Esophagus squamous epithelium (tissue), 4 donors: Measurements from ENCODE around the gene LDOC1.
"Not testable (repeated sequence)": the region's sequence is repeated elsewhere in the genome, so short reads cannot be mapped to it uniquely, and the experiment has no call there.

Source experiments
- POLR2A ChIP-seq, 4 donors: fragments of 450-650 bp; IDR thresholded peaks; one replicate each; pipeline ENCODE4 v1.6.1; 2017; ENCODE audit warnings: antibody characterized with exemption in 4 of 4, mild to moderate bottlenecking in 4 of 4, moderate library complexity in 3 of 4
- TF ChIP-seq, protein P1 (sequence below), 6 experiments: fragments of 450-650 bp in 4 of 6; fragments of 200-600 bp in 2 of 6; sonication (generic) in 2 of 6; IDR thresholded peaks; one replicate each; pipeline ENCODE4 v1.5.1; 2016 to 2019; ENCODE audit warnings: antibody characterized with exemption in 6 of 6, mild to moderate bottlenecking in 4 of 6, moderate library complexity in 4 of 6

DNA sequence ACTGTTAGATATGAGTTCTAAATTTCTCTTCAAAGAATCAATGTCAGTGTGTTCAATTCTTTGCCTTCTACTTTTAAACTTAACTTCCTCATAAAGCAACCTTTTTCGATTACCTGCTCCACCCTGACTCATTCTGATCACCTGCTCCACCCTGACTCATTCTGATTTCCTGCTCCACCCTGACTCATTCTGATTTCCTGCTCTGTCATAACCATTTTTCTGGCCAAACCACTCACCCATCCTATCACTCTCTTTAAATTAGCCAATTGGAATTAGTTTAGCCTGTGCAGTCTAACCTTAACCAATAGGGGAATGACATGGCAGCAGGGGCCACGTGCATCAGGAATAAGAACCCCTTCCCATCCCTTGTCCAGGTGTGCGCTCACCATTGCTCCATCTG, 21.7 kb downstream of the LDOC1 start:
- TF ChIP-seq POLR2A (IDR thresholded peaks at IDR 0.05), result not testable (repeated sequence)
- TF ChIP-seq, protein P1, sequence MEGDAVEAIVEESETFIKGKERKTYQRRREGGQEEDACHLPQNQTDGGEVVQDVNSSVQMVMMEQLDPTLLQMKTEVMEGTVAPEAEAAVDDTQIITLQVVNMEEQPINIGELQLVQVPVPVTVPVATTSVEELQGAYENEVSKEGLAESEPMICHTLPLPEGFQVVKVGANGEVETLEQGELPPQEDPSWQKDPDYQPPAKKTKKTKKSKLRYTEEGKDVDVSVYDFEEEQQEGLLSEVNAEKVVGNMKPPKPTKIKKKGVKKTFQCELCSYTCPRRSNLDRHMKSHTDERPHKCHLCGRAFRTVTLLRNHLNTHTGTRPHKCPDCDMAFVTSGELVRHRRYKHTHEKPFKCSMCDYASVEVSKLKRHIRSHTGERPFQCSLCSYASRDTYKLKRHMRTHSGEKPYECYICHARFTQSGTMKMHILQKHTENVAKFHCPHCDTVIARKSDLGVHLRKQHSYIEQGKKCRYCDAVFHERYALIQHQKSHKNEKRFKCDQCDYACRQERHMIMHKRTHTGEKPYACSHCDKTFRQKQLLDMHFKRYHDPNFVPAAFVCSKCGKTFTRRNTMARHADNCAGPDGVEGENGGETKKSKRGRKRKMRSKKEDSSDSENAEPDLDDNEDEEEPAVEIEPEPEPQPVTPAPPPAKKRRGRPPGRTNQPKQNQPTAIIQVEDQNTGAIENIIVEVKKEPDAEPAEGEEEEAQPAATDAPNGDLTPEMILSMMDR (IDR thresholded peaks at IDR 0.05), result not testable (repeated sequence)
